GM19324 (cell line): ENCODE results near the gene EGFL7.

Experiments used
- ATAC-seq: cut with Tn5 transposase; IDR thresholded peaks from one replicate; pipeline ENCODE4 v1.9.1; 2021; ENCODE audit warnings: mild to moderate bottlenecking, moderate library complexity; ENCODE audit not compliant: unreplicated experiment, low FRiP score

EGFL7 gene

DNA sequence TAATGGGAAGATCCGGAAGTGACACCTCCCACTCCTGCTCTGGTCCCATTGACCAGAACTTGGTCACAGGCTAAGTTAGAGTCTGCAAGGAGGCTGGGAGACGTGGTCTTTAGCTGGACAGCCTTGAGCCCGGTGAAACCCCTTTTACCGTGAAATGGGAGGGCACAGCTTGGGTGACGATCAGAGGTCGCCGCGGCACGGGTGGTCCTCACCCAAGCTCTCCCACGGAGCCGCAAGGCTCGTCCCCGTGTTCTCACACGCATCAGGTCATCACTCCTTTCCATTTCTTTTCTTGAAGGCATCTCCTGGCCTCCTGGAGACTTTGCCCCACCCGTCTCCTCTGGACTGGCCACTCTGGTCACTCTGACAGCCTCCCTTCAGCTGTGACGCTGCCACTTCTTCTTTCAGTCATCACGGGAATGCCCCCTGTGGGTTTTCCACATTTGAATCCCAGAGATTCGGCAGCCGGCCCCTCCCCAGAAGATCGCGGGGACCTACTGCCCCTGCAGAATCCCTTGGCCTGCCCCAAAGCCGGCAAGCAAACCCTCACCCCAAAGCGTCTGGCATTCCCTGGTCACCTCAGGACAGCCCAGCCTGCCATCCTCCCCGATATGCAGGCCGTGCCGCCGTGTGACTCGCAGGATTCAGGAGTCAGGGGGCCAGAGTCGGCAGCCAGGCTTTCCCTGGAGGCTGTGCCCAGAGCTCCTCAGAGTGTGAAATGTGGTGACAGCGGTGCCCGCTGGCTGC lies 18.9 kb upstream of the EGFL7 start:
- ATAC-seq: no peak

GRCh38 chr9:136644343-136644592 lies 18.4 kb upstream of the EGFL7 start:
- ATAC-seq: no peak

- no peak for ATAC-seq
Observed at GRCh38 chr9:136644593-136645351, 17.9 kb upstream of the EGFL7 start.

- no peak for ATAC-seq
Observed at GRCh38 chr9:136645352-136645902, 17.3 kb upstream of the EGFL7 start.

GRCh38 chr9:136645903-136646754 lies 16.6 kb upstream of the EGFL7 start:
- ATAC-seq: no peak

DNA sequence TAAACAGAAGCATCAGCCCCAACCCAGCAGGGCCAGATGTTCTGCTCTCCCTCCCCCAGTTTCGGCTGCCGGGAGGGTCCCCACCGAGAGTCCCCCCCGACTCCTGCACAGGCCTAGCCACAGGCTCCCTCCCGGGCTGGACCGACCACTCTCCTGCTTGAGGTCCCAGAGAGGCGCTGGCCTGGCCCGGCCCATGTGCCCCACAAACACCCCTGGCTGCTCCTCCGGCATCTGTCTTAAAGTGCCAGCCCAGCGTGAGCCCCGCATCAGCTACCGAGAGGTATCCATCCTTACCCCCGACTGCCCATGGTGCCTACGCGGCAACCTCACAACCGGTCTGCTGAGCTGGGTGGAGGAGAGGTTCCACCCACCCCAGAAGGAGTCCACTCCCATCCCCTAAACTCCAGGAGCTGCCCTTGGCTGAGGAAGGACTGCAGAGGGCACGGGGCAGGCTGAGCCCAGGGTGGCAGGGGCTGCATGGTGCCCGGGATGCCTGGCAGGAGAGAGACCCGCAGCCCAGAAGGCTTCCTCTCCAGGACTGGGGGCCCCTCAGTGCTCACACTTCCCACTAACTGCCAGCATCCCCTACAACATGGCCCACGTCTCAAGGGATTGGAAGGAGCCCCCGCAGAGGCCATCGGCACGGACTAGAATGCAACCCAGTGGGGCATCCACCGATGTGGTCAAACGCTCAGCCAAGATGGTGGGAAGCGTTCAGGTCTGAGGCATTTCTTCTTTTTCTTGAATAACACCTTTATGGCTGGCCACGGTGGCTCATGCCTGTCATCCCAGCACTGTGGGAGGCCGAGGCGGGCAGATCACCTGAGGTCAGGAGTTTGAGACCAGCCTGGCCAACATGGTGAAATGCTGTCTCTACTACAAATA lies 15.6 kb upstream of the EGFL7 start:
- no peak for ATAC-seq

- no peak for ATAC-seq
Observed at GRCh38 chr9:136648751-136649150, 14.0 kb upstream of the EGFL7 start.

GRCh38 chr9:136650021-136650420 lies 12.7 kb upstream of the EGFL7 start:
- no peak for ATAC-seq

GRCh38 chr9:136650648-136651047 lies 12.1 kb upstream of the EGFL7 start:
- ATAC-seq: no peak

DNA sequence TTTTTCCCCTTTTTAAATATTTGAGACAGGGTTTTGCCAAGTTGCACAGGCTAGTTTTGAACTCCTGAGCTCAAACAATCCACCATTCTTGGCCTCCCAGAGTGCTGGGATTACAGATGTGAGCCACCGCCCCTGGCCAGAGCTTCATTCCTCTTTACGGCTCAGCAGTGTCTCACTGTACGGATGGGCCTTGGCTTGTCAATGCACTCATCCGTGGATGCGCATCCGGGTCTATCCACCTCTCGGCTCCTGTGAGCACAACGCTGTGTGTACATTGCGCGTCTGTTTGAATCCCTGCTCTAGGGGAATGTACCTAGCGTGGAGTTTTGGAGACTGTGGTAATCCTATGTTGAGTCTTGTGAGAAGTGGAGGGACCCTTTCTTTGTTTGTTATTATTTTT lies 10.9 kb upstream of the EGFL7 start:
- no peak for ATAC-seq

- no peak for ATAC-seq
Observed at GRCh38 chr9:136653323-136654079, 9.2 kb upstream of the EGFL7 start.

DNA sequence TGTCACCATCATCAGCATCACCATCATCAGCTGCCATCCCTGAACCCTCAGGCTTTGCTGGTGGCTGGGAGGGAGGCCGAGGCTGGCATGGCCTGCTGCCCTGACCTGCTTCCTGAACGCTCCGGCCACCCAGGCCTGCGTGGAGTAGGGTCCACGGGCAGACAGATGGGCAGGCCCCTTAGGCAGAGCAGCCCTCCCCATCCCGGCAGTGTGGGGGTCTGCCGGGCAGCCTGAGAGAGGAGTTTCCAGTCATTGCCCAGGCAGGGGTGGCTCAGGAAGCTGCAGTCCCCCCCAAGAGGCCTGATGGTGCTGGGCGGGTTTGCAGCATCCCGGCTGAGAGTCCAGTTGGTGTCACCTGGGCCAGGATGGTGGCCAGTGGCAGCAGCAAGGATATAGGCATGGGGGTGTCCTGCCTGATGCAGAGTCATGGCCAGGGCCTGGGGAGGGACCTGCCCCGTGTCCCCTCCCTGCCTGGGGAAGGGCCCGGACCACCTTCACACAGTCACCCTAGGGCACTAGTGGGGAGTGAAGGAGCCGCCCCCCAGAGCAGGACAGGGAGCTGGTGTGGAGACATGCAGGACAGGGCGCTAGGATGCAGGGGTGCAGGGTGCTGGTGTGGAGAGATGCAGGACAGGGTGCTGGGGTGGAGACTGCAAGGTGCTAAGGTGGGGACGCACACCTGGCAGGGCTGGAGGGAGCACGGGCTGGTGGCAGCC lies 7.7 kb upstream of the EGFL7 start:
- ATAC-seq: no peak

- no peak for ATAC-seq
Observed at GRCh38 chr9:136655536-136656182, 7.1 kb upstream of the EGFL7 start.

DNA sequence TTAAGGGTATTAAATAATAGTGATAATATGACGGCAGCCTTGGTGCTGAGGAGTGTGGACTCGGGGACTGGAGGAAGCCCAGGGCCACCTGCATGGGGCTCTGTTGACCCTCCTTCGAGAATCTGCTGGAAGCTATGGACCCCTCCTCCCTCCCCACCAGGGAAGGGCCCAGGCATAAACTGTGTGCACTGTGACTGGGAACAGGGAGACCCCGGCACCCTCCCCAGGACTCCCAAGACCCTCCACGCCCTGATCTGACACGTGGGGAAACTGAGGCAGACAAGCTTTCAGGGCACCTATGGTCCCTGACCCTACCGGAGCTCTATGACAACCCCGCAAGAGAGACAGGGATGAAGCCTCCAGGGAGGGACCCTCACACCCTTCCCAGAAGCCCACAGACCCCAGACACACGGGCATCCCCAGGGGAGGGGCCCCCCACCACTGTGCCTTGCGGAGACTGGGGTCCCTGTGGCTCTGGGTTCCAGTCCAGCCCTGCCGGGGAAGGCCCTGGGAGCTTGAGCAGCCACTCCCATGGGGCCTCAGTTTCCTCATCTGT lies 6.5 kb upstream of the EGFL7 start:
- ATAC-seq: no peak

DNA sequence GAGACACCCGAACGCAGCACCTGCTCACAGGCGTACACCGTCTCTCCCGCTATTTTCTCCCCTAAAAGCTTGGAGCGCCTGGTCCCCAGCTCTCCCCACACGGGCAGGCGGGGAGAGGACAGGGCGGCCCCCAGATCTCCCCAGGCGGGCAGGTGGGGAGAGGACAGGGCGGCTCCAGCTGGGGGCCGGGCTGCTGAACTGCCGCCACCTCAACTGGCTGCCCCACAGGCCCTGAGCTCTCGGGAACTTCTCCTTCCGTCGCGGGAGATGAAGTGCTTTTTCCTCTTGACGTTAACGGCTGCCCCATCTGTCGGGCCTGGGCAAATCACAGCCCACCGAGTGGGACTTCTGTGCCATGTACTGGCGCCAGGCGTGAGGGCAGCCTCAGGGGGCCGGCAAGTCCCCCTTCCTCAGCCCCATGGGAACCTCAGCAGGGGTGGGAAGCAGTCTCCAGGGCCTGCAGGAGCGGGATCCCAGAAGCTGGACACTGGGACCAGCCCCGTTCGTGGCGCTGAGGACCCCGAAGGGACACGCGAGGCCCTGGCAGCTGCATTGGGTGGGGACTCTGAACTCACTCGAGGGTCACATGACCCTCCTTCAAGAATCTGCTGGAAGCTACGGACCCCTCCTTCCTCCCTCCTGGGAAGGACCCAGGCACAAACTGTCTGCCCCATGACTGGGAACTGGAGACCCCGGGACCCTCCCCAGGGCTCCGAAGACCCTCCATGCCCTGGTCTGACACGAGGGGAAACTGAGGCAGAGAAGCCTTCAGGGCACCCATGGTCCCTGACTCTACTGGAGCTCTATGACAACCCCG lies 5.7 kb upstream of the EGFL7 start:
- ATAC-seq: no peak

- no peak for ATAC-seq
Observed at GRCh38 chr9:136657974-136658848, 4.5 kb upstream of the EGFL7 start.
